C4-2B (cell line): Measurements from ENCODE around the gene VAMP4.
A peak's percentile ranks its signal among the peaks of the same experiment; 100 is the strongest.

Experiments used
- ZFX ChIP-seq: fragments of 450-650 bp; IDR thresholded peaks from 2 replicates; pipeline ENCODE4 v1.6.1; 2017
- TF ChIP-seq, protein P1 (sequence below): fragments of 450-650 bp; conservative IDR thresholded peaks from 2 replicates; pipeline ENCODE4 v1.5.1; 2017; ENCODE audit warnings: mild to moderate bottlenecking

GRCh38 chr1:171741872-171742576, at the start of gene VAMP4:
- TF ChIP-seq, protein P1, sequence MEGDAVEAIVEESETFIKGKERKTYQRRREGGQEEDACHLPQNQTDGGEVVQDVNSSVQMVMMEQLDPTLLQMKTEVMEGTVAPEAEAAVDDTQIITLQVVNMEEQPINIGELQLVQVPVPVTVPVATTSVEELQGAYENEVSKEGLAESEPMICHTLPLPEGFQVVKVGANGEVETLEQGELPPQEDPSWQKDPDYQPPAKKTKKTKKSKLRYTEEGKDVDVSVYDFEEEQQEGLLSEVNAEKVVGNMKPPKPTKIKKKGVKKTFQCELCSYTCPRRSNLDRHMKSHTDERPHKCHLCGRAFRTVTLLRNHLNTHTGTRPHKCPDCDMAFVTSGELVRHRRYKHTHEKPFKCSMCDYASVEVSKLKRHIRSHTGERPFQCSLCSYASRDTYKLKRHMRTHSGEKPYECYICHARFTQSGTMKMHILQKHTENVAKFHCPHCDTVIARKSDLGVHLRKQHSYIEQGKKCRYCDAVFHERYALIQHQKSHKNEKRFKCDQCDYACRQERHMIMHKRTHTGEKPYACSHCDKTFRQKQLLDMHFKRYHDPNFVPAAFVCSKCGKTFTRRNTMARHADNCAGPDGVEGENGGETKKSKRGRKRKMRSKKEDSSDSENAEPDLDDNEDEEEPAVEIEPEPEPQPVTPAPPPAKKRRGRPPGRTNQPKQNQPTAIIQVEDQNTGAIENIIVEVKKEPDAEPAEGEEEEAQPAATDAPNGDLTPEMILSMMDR: no peak
- TF ChIP-seq ZFX: peak; percentile 64
